HG03175 (cell line): Measurements from ENCODE around the gene RAPGEF4.

ENCODE experiments used
- ATAC-seq: cut with Tn5 transposase; IDR thresholded peaks from one replicate; pipeline ENCODE4 v1.9.1; 2021; ENCODE audit warnings: mild to moderate bottlenecking, moderate library complexity; ENCODE audit not compliant: unreplicated experiment

The RAPGEF4 gene

GRCh38 chr2:172928756-172929155 lies 193.1 kb downstream of the RAPGEF4 start:
- no peak for ATAC-seq

DNA sequence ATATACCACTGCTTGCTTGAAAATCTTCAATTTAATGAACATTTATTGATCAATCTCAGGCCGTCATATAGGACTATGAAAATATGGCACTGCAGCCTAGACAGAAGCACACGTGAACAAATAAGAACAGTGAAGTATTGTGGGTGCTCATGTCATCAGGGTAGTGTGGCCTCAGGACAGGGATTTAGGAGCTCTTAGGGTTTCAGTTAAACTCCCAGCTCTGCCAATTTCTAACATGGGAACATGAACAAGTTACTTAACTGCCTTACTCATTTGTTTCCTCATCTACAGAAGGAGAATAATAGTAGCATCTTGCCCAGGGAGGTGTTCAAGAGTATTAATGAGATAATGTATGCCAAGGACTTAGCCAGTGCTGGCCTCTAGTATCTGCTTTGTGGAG lies 194.0 kb downstream of the RAPGEF4 start:
- no peak for ATAC-seq

DNA sequence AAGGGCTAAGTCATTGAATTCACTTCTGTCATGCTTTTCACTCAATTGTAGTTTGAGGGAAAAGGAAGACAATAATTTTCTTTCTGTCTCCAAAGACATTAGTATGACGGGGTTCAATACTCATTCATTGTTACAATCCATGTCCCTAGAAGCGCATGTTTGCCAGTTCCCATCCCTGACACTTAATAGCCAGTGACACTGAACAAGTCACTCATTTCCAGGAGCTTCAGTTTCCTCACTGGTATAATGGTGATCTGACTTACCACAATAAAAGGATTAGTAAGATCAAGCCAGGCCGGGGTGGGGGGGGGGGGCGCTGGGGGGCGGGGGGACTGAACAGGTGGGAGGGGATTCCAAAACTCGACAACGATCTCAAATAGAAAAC lies 195.2 kb downstream of the RAPGEF4 start:
- no peak for ATAC-seq

GRCh38 chr2:172931256-172931894 lies 195.7 kb downstream of the RAPGEF4 start:
- ATAC-seq = no peak

DNA sequence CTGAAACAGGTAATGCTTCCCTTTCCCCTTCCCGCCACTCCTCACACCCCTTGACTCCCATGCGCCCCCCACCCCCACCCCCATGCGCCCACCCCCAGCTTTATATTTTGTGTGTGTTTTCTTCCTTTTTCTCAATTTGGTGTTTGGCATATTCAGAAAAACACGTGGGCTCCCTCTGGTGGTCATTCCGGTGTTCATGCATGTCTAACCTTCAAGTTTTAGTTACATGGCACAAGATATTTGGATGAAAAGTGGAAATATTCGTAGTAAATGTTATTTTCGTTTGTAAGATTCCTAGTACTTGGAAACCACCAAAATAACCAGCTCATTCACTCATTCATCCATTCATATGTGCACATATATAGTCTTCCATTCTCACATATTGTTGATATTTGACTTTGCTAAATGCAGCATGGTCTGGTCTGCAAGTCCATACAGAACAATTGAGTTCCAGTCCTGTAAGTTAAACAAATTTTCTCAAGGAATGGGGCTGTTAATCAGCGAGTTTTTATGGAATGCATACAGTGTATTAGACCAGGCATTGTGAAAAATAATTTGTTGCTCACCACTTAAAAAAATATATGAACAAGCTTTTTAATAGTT lies 196.4 kb downstream of the RAPGEF4 start:
- no peak for ATAC-seq

DNA sequence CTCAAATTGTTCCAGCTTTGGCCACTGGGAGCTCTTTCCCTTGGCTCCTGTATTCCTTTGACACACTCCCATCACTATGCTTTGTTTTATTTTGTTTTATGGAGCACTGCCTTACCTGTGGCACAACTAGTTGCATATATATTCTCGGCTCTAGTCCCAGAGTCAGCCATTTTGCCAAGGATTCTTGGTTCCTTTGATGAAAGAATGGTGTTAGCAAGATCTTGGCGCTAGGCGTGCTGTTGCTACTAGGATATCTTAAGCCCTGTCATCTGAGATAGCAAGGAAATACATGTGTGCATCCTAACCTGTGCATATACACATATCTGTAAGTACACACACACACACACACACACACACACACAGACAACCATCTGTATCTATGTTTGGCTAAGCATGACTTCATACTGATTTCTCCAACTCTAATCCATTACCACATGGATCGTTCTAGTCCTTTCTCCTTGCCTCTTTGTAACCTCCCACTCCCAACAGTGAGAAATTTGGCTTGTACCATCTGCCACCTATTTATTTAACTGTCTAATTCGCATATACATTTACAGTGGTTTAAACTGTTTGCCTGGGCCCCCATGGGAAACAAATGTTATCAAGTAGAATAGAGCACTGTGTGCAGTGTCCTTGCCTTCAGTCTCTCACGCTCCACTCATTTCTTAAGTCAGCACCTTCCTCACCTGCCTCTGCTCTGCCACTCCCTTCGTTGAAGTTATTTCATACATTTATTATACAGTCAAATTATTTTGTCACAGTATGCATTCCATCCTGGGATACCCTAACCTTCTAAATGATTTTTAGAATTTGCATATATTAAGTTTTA lies 202.5 kb downstream of the RAPGEF4 start:
- no peak for ATAC-seq

GRCh38 chr2:172938713-172939375 lies 203.2 kb downstream of the RAPGEF4 start:
- ATAC-seq = no peak

DNA sequence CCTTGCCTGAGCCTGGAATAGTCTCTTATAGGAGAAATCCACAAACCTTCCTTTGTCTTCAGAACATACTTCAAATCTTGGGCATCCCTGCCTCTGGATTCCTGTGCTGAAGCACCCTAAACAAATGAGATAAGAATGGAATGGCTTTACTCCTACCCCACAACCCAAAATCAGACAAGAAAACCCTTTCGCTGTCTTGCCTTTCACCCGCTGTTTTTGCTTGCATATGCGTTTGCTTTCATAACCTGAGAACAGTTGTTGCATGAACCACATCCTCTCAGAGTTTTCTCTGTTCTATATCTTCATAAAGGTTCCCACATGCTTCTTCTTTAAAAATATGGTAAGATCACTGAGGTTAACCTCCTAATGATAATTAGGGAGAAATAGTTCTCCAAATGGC lies 207.9 kb downstream of the RAPGEF4 start:
- ATAC-seq = no peak

DNA sequence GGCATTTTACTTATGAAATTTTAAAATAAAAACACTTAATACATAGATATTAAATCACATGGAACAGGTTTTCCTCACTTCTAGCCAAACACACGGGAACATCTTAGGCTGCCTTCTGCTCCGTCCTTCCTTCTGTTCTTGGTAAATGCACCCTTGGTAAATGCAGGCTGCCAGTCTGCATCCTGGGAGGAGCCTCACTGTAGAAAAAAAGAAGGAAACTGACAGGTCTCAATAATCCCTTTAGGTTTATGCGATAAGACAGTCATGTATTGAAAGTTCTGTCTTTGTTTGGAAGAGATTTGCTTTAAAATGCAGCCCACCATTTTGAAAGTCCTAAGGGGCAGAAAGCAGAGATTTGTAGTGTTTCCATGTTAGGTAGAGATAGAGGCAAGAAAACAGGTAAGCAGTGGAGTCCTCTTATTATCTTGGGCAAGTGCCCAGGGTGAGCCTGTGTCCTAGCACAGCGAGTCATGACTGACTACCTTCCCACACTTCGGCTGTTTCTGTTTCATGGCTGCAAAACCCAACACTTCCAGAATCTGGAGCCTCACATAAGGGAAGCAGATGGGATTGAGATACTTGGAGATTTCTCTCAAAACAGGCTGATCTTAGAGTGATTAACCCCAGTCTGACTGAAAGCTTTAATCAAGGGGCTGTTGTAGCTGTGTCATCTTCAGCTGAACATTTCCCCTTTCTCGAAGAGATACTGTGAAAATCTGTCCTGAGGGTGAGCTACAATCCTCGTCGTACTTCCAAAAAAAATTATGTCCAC lies 208.6 kb downstream of the RAPGEF4 start:
- ATAC-seq = no peak

GRCh38 chr2:172944794-172945509 lies 209.3 kb downstream of the RAPGEF4 start:
- no peak for ATAC-seq

DNA sequence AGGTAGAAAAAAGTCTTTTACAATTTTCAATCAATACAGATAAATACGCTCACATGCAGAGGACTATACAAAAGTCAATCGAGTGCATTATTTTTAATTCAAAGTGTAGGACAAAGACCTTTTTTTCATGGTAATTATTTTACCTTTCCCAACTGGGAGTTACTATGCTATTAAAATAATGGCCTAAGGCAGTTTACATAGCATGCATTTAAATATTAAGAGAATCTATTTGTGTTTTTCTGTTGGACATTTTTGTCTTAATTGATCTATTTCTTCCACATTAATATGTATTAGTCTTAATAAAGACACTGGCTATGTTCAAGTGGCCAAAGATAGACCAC lies 209.8 kb downstream of the RAPGEF4 start:
- no peak for ATAC-seq

DNA sequence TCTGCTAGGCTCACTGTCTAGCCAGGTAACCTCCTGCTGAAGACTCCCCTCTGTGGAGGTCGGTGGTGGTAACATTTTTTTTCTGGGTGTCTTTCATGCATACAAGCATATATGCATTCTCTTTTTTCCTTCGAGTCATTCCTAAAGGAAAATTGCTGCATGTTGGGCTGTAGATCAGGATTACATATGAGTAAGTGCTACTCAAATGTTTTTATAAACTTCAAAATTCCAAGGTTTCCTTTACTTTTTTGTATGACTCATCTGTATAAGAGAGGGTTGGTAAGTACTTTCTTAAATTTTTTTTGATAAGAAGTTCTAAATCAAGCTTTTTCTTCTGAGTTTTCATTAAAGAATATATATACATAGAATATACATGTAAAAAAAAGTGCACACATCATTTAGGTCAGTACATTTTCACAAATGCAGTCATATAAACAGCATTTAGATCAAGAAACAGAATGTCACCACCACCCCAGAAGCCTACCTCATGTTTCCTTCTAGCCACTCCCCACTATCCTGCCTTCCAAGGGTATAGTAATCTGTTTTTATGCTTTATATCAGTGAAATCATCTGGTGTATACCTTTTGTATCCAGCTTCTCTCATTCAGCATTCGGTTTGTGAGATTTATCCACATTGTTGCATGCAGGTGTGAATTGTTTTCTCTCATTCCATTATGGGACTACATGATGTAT lies 212.0 kb downstream of the RAPGEF4 start:
- ATAC-seq = no peak

- ATAC-seq = no peak
These were observed 213.9 kb downstream of the RAPGEF4 start for GRCh38 chr2:172949522-172949921.

- ATAC-seq = no peak
These were observed 214.9 kb downstream of the RAPGEF4 start for GRCh38 chr2:172950565-172950964.

DNA sequence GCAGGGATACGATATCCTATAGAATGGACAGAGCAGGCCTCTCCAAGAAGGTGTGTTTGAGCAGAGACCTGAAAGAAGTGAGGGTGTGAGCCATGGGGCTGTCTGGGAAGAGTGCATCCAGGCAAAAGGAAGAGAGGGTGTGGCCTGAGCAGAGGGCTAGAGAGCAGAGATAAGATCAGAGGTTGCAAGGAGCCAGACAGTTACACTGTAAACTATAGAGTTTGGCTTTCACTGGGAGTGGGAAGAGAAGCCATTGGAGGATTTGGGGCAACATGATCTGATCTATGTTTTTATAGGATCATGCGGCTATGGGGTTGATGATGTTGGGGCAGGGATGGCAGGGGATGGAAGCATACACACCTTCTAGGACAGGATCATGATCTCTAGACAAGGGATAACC lies 215.9 kb downstream of the RAPGEF4 start:
- no peak for ATAC-seq

- no peak for ATAC-seq
These were observed 217.8 kb downstream of the RAPGEF4 start for GRCh38 chr2:172953411-172953810.

GRCh38 chr2:172953970-172954852 lies 218.6 kb downstream of the RAPGEF4 start:
- no peak for ATAC-seq

DNA sequence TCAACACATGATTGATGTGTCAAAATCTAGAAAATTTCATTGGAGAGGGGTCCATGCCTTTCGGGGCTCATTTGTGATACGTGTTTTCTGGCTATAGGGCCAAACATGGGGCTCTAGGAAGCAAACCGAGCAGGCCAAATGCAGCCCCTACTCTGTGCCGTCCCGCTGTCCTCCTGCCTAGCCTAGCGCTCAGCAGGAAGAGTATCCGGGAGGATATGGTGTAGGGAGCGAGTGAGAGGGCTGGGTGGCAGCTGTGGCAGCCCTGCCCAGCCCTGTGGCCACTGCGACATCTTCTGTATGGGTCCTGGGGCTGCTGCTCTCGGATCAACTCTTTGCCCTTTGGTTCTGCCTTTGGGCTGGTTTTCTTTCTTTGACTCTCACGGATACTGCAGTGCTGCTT lies 219.9 kb downstream of the RAPGEF4 start:
- no peak for ATAC-seq

DNA sequence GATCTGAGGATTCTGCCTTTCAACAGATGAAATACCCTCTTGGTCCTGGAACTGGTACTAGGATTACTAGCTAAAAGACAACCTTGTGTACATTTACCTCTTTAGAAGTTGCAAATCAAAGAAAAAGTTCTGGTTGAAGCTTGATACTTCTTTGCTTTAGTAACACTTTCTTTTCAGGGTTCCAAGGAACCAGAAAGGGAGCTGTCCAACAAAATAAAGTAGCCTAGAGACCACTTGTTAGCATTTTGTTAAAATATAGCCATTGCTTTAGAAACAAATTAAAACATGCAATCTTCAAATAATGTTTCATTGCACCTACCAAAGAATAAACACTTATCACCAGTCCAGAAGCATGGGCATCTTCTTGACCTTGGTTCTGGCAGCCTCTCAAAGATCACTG lies 222.1 kb downstream of the RAPGEF4 start:
- ATAC-seq = no peak
